C1 segment of cervical spinal cord (tissue), 14 donors: ENCODE results near the gene PHKB.
"Not testable (repeated sequence)": the region's sequence is repeated elsewhere in the genome, so short reads cannot be mapped to it uniquely, and the experiment has no call there.

ENCODE experiments used
- DNase-seq, 14 donors: peaks; one replicate each; lab custom pipeline; 2025; lab: John Stamatoyannopoulos, UW

PHKB gene

GRCh38 chr16:47460711-47461597, at the start of gene PHKB, which contains the start of gene ITFG1:
PHKB (plus strand) TSS chr16:47461331; CDS start chr16:47461351, 20 bp downstream.
ITFG1 (minus strand) TSS chr16:47461063; CDS start chr16:47461045, 18 bp downstream.
- DNase-seq, result peak; percentile 23 to 92 (median 82)

GRCh38 chr16:47413041-47413440, 48.1 kb upstream of the PHKB start:
- no peak for DNase-seq

GRCh38 chr16:47416869-47417268, 44.3 kb upstream of the PHKB start:
- no peak for DNase-seq

GRCh38 chr16:47424846-47425245, 36.3 kb upstream of the PHKB start:
- DNase-seq, result no peak

- DNase-seq, result no peak
Observed at GRCh38 chr16:47426806-47427205, 34.3 kb upstream of the PHKB start.

GRCh38 chr16:47431960-47432359, 29.2 kb upstream of the PHKB start:
- DNase-seq, result no peak

- not testable (repeated sequence) for DNase-seq
Observed at GRCh38 chr16:47434274-47434673, 26.9 kb upstream of the PHKB start.

- DNase-seq, result not testable (repeated sequence)
Observed at GRCh38 chr16:47440066-47440465, 21.1 kb upstream of the PHKB start.

- not testable (repeated sequence) for DNase-seq
Observed at GRCh38 chr16:47442884-47443283, 18.2 kb upstream of the PHKB start.

GRCh38 chr16:47446431-47446830, 14.7 kb upstream of the PHKB start:
- no peak for DNase-seq

GRCh38 chr16:47448830-47449575, 12.1 kb upstream of the PHKB start:
- DNase-seq, result no peak

GRCh38 chr16:47449788-47450187, 11.3 kb upstream of the PHKB start:
- DNase-seq, result no peak

GRCh38 chr16:47458331-47458730, 2.8 kb upstream of the PHKB start:
- DNase-seq, result no peak

- DNase-seq, result no peak
Observed at GRCh38 chr16:47459603-47460002, 1.5 kb upstream of the PHKB start.

GRCh38 chr16:47460359-47460710, 796 bp upstream of the PHKB start:
- DNase-seq, result no peak

- peak in 4 of 14 donors; percentile 45 to 69 (median 46) for DNase-seq
Observed at GRCh38 chr16:47461598-47462266, 601 bp downstream of the PHKB start.

- peak in 3 of 14 donors; percentile 3 to 29 (median 9) for DNase-seq
Observed at GRCh38 chr16:47463771-47464624, 2.9 kb downstream of the PHKB start.

GRCh38 chr16:47465919-47466630, 4.9 kb downstream of the PHKB start:
- no peak for DNase-seq

GRCh38 chr16:47467501-47467900, 6.4 kb downstream of the PHKB start:
- no peak for DNase-seq

GRCh38 chr16:47468070-47468689, 7.0 kb downstream of the PHKB start:
- not testable (repeated sequence) for DNase-seq
